Measurements from ENCODE around the gene MARK3. TPM values are rescaled to one million over a fixed set of nuclear protein-coding genes. Genes with fewer than 3 reads are reported as not detected.
"Not testable (repeated sequence)": the region's sequence is repeated elsewhere in the genome, so short reads cannot be mapped to it uniquely, and the experiment has no call there.

The MARK3 gene
- polyA plus RNA-seq, 1 donor (not counting 4 experiments of a cell fraction or from before 2014, with no cell fraction given): 133 TPM

GRCh38 chr14:103524002-103524935 is 139.1 kb downstream of the MARK3 start:
- Histone ChIP-seq H3K9ac (ENCODE audit: control insufficient read depth, extremely low read depth, insufficient read depth, low read length) (no peak overlapping the region), H3K4me3 (ENCODE audit: control insufficient read depth in 2 of 3, extremely low read depth in 1 of 3, insufficient read depth in 2 of 3, low read depth in 1 of 3, low read length in 3 of 3) (no peak overlapping the region), H3K9me3 (ENCODE audit: control insufficient read depth, low read depth, low read length) (no peaks in the 10 kb centered on the region), H3K9me1 (ENCODE audit: control insufficient read depth, extremely low read depth, insufficient read depth, low read length) (no peaks in the 10 kb centered on the region), H4K20me1 (ENCODE audit: control insufficient read depth, extremely low read depth, insufficient read depth, low read length) (peaks cover 7% of the 10 kb centered on the region), H3K36me3 (ENCODE audit: control insufficient read depth in 2 of 2, extremely low read depth in 1 of 2, insufficient read depth in 2 of 2, low read length in 2 of 2) (no peaks in the 10 kb centered on the region), H2AFZ (ENCODE audit: control insufficient read depth, low read length) (no peak overlapping the region), H3K4me2 (ENCODE audit: control insufficient read depth, extremely low read depth, insufficient read depth, low read depth, low read length) (no peak overlapping the region), H3K4me1 (ENCODE audit: control insufficient read depth, extremely low read depth, insufficient read depth, low read length) (peaks cover 30% of the 10 kb centered on the region), H3K27me3 (ENCODE audit: control insufficient read depth, extremely low read depth, insufficient read depth, low read length) (peaks cover 43% of the 10 kb centered on the region), H3K27ac (ENCODE audit: control insufficient read depth, insufficient read depth, low read length) (no peak overlapping the region), H3K79me2 (ENCODE audit: control insufficient read depth, insufficient read depth, low read length) (peaks cover 2% of the 10 kb centered on the region)
- TF ChIP-seq EZH2 (IDR thresholded peaks at IDR 0.05; ENCODE audit: low read length): no peak
- peak in 1 of 3 experiments; percentile 27 for TF ChIP-seq CTCF (optimal IDR thresholded peaks at IDR 0.05 in 1 of 3, IDR thresholded peaks at IDR 0.05 in 1 of 3, conservative IDR thresholded peaks at IDR 0.05 in 1 of 3; ENCODE audit: extremely low read depth in 1 of 3, insufficient read depth in 2 of 3, low read length in 3 of 3)
- FAIRE-seq (no peak), DNase-seq (ENCODE audit: low read depth, low spot score) (no peak)
- dilution Hi-C loops (cut with MboI; ENCODE audit: extremely low pct_ligation_motif_present, low sequenced_read_pairs): no loop called here

GRCh38 chr14:103525430-103526246 is 140.4 kb downstream of the MARK3 start:
- not testable (repeated sequence) for H3K4me2 ChIP-seq (ENCODE audit: control insufficient read depth, extremely low read depth, insufficient read depth, low read depth, low read length); H3K27ac ChIP-seq (ENCODE audit: control insufficient read depth, insufficient read depth, low read length)
- H3K4me1 ChIP-seq (ENCODE audit: control insufficient read depth, extremely low read depth, insufficient read depth, low read length): peaks cover 35% of the 10 kb centered on the region

More at GRCh38 chr14:103525430-103526246, 140.4 kb downstream of the MARK3 start:
- H3K9ac ChIP-seq (ENCODE audit: control insufficient read depth, extremely low read depth, insufficient read depth, low read length); H3K36me3 ChIP-seq (ENCODE audit: control insufficient read depth in 2 of 2, extremely low read depth in 1 of 2, insufficient read depth in 2 of 2, low read length in 2 of 2); H3K9me1 ChIP-seq (ENCODE audit: control insufficient read depth, extremely low read depth, insufficient read depth, low read length); H4K20me1 ChIP-seq (ENCODE audit: control insufficient read depth, extremely low read depth, insufficient read depth, low read length); H3K9me3 ChIP-seq (ENCODE audit: control insufficient read depth, low read depth, low read length); DNase-seq (ENCODE audit: low read depth, low spot score); H3K4me3 ChIP-seq (ENCODE audit: control insufficient read depth in 2 of 3, extremely low read depth in 1 of 3, insufficient read depth in 2 of 3, low read depth in 1 of 3, low read length in 3 of 3); dilution Hi-C loops (cut with MboI; ENCODE audit: extremely low pct_ligation_motif_present, low sequenced_read_pairs); H2AFZ ChIP-seq (ENCODE audit: control insufficient read depth, low read length); FAIRE-seq: not testable (repeated sequence)
- H3K27me3 ChIP-seq (ENCODE audit: control insufficient read depth, extremely low read depth, insufficient read depth, low read length): peaks cover 31% of the 10 kb centered on the region
- peaks cover 16% of the 10 kb centered on the region for H3K79me2 ChIP-seq (ENCODE audit: control insufficient read depth, insufficient read depth, low read length)
